Nucleus accumbens (tissue), 56 donors: ENCODE data around the gene NPAS2.

Source experiments
- DNase-seq, 56 donors: peaks; one replicate each; lab custom pipeline; 2025; lab: John Stamatoyannopoulos, UW

Gene NPAS2

DNA sequence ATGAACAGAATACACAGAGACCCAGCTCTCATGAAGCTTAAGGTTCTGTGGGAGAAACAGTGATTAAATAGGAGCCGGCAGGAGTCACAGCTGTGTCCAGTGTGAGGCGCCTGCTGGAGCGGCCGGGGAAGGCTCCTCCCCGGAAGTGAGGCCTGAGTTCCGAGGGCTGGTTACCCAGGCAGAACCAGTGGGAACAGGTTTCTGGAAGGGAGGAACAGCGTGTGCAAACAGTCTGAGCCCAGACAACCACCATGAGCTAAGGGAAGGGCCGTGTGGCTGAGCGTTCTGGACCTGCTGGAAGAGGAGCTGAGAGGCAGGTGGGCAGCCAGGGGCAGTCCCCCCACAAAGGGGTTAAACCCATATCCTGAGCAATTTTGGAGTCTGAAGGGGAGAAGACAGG is 26.0 kb upstream of the NPAS2 start:
- DNase-seq: no peak

DNA sequence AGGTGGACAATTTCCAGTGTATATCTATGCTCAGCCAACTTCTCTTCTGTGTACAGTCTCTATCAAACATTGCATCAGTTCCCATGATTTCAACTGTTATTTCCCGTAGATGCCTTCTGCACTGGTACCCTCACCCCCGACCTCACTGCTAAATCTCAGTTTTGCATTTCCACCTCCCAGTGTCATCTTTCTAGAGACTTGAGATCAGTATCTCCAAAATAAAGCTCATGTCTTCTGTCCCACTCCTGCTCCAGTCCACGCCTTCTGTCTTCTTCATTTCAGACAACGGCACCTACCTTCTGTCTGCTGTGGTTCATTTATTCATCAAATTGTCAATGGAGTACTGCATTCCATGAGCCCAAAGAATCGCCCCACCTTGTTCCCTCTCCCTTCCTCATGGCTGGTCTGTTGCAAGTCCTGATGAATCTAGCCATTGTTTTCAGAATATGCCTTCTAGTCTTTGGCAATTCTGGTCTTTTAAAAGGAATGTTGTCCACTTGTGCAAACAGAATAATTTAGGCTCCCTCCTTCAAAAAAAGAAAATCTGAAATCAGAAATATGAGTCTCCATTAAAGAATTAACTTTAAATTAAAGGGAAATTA is 23.3 kb upstream of the NPAS2 start:
- DNase-seq: no peak

DNA sequence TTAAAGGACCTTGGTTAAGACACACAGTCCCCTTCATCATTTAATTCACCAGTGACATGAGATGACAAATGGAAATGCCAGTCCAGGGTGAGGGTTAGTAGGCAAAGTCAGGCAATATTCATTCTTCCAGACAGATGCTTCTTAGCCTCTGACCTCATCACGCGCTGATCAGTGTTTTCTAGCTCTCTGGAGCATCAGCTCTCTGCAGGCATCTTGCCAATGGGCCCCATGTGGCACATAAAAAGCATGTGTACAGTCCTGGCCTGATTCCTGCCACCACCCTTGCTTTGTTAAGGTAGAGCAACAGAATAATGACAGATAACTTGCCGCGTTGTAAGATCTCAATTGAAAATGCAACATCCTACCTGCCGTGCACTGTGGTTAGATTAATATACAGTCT is 20.3 kb upstream of the NPAS2 start:
- no peak for DNase-seq

DNA sequence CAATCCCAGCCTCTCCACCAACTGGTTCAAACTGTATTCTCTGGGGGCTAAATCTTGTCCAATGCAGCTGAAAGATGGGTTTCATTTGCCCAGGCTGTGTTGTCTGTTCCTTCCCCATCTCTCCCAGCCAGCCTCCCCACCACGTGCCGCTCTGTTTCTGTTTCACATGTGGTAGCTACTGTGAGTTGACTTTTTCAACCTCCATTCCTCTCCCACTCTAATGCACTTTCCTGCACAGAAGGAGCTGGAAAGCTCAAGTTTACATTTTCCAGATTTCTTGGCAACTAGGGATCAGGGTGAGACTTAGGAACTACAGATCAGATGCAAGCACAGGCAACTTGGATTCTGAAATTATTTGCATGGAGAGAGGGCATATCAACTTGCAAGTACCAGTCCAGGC is 19.0 kb upstream of the NPAS2 start:
- DNase-seq: no peak

DNA sequence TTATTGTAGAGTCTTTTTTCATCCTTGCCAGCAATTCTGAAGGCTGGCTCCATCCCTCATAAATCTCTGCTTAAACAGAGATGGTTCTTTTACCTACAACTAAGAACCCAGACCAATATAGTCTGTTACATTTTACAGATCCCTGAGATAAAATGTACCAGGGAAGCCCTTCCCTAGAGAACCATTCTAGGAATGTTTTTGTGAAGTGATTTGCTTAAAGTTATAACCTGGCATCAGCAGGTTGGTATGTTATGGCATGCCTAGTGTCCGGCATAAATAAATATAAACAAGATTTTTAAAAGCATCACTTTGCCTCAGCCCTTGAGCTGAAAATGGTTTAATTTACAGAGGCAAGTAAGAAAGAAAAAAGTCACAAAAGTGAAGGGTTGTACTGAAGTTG is 18.5 kb upstream of the NPAS2 start:
- DNase-seq: no peak

DNA sequence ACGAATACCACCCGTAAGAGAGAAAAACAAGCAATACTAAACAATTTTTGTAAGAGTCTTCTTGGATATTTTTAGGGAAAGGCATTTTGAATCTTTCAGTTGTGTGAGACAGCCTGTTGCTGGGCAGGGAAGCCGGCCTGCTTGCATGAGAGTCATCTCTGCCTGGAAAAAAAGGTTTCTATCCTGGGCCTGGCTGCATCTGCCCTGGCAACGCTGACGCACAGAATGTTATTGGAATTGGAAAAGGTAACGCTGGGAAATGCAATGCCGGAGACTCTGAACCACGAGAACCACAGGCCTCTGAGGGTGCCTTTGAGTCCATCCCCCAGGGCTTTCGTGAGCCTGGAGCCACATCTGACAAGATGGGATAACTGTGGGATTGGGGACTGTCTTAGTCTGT is 17.9 kb upstream of the NPAS2 start:
- DNase-seq: no peak

DNA sequence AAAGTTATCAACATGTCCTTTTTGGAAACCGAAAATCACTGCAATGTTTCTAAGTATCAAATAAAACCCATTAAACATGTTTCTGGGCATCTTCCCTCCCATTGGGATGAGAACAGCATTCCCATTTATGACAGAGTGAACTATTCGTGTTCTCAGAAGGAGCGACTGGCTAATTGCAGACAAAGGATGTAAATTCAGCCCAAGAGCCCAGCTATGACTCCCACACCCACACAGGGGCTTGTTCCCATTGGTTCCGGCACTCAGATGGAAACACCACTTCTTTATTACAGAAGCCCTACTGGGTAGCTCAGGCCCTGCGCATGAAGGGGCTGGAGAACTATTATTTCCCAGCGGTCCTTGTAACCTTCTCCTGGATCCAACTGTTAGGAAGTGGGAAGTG is 16.6 kb upstream of the NPAS2 start:
- DNase-seq: no peak

DNA sequence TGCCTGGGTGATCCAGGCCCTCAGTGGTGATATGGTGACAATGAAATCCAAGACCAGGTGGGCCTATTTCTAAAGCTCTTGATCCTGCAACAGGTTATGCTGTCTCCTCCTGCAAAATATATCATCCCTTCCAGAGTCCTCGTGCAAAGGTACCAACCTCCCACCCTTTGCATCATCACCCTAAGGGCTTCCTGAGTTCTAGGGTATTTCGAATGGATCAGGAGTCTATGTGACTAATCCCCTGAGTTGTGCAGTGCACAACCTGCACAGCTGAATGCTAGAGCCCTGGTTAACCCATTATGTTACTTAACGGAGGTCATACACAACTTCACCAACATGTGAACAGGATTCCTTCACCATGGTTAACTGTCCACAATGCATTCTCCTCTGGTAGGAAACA is 13.4 kb upstream of the NPAS2 start:
- no peak for DNase-seq

DNA sequence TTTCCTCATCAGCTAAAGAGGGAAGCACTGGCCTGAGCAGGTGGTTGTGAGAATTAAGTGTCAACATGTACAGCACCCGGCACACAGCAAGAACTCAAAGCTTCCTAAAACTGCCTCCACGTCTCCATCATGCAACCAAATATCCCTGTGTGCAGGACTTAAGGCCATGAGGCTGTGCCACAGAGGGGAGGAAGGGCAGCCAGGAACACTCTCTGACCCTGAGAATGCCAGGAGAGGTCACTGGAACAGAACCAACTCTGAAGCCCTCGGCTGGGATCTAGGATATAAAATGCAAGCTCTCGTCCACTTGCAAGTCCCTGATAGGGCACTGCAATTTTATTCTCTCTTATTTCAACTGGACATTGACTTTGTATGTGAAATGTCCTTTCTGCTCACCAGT is 12.2 kb upstream of the NPAS2 start:
- DNase-seq: no peak

DNA sequence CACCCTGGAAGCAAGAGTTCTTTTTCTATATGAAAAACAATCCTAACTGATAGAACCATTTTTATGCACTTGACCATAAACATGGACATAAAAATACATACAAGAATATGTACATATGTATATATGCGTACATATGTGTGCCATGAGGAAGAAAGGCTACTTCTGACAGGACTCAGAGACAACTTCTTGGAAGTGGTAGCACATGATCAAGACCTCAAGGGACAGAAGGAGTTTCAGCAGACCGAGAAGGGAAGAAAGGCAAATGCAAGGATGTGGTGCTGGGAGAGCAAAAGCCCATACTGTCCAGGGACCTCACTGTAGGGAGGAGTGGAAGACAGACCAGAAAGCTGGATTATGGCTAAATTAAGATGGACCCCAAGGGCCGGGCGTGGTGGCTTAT is 11.4 kb upstream of the NPAS2 start:
- DNase-seq: no peak

DNA sequence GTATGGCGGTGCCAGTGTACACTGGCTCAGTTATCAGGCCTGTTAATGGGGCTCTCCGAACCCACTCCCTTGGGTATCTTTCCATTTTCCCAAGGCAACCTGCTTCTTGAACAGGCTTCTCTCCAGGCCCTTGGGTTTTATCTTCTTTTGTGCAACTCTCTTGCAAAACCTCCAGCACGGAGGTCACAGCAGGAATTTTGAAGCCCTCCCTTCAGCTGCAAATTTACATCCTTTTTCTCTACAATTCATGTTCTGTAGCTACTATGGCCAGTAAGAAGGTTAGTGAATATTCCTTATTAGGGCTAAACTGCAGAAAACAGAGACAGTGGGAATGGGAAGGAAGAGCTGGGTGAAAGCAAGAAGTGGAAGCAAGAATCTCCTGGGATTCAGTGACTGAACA is 10.4 kb upstream of the NPAS2 start:
- DNase-seq: no peak

DNA sequence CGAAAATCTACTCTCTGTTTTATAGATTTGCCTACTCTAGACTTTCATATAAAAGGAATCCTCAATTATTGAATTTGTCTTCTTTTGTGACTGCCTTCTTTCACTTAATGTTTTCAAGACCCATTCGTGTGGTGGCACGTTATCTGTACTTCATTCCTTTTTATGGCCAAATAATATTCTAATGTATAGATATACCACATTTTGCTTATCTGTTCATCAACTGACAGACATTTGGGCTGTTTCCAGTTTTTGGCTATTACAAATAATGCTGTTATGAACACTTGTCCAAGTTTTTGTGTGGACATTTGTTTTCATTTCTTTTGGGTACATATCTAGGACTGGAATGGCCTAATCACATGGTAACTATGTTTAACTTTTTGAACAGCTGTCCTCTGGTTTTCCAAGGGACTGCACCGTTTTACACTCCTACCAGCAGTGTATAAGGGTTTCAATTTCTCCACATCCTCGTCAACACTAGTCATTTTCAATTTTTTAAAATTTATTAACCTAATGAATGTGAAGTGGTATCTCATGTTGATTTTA is 9.3 kb upstream of the NPAS2 start:
- no peak for DNase-seq

DNA sequence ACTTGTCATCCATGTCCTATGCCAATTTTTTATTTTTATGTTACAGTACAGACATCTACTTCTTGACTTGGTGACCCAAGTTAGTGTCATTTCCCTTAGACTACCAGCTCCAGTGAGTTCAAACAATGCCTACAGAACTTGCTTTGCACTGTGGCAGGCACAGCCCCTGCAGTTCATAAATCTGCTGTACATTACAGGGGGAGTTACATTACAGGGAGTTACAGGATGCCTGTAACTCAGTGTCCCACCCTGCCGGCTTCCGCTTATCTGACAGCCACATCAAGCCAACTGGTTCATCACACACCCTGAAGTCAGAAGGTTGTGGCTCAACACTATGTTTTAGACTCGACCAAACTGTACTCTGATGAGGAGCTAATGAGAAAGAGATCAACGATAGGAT is 7.8 kb upstream of the NPAS2 start:
- DNase-seq: no peak

DNA sequence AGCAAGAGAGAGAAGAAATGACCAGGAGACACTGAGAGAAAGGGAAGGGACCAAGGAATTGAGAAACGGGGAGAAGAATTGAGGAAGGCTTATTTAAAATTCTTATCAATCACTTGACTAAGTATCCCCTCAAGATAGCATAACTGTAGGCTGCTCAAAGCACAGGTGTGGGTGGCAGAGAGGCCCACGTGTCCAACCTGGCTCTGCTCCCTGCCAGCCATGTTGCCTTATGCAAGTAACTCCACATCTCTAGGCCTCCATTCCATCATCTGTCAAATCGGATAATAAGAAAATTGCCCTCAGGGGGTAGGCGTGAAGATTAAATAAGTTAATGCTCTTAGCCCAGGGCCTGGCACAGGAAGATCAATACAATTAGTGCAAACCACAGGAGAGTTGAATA is 7.4 kb upstream of the NPAS2 start:
- no peak for DNase-seq

DNA sequence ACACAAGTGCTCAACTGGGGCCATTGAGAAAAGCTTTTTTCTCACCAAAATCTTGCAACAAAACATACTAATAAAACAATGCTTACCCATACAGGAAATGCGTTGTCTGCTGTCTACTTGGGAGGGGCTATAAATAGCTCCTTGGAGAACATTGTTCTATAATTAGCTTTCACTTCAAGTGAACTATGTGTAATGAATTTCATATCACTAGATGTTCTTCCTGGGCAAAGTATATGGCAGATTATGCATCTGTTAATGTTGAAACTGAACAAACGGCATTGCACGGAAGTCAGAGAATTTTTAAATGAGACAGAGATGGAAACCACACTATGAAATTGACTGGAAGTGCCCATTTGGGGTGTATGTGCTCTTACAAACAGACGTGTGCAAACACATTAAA is 6.4 kb upstream of the NPAS2 start:
- DNase-seq: no peak

DNA sequence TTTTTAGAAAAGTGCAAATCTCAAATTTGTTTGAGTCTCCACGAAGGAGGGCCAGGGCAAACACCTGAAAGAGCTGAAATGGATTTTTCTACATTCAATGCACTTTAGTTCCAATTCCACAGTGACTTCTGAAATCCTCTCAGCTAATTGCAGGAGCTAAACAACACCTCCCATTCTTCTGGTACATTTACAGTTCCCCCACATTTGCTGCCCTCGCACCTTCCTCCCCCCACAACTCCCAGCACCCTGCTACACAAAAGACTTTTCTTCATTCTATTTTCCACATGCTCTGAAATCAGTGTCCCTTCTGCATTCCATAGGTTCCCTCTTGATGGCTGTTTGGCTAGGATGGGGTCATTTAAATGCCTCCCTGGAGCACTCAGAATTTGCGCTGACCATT is 5.9 kb upstream of the NPAS2 start:
- peak in 5 of 56 donors; percentile 7 to 32 (median 18) for DNase-seq

DNA sequence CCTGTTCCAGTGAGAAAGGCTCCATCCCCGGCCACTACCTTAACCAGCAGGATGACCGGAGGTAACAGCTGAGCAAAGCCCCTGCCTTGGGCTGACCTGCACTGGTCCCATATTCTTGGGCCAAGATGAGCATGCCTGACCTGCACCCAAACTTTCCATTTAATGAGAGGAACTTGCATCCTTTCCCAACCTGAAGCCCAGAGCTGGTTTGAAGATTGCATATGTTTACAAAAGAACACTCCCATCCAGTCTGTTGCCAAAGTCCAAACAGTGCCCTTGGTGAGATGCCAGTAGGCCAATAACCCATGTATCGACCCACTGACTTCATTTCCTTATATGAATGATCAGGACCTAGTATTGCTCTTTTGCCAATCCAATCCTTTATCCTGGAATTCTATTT is 5.5 kb upstream of the NPAS2 start:
- DNase-seq: no peak

DNA sequence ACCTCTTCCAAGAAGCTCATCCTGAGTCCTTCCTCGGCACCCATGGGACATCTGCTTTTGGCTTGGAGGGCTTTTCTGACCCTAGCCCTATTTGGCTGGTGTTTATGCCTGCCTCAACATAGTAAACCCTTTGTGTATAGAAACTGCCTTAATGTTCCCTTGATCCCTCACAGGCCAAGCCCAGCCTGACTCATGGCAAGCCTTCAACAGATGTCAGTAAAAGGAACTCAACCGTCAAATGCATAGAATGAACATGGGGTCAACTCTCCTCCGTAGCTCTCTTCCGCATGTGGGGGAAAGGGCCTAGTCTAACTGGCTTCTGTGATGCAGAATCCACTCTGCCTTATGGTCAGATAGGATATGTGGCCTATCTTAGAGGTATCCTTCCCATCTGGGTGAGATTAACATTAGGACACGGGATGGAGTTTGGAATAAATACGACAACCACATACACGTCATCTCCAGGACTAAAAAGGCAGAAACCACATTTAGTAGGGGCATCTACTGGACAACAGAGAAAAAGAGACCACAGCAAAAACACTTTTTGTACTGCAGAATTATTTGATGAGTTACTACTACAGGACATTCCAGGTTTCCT is 2.5 kb upstream of the NPAS2 start:
- DNase-seq: no peak

DNA sequence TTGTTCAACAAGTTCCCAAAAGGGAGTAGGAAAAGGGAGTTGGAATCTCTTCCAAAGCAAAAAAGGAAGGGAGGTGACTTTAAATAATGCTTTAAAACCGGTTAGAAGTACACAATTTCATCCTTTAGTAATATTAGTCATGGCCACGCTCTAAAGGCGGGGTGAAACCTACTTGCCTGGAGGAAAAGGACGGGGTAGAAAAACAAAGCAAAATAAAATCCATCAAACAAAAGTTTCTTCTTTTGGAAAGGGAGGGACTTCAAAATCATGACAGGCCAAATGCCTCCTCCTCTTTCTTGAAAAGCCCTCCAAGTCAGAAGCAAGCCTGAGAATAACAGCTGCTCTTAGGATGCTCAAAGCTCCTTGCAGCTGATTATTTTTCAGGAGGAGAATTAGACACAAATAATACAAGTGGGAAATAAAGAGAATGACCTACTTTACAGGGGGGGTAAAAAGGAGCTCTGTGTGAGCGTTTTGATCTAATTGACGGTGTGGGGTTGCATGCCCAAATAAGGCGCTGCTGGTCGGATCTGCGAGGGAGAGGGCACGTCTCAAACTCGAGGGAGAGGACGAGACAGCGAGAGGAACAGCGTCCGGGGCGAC is 1.8 kb upstream of the NPAS2 start:
- peak in 2 of 56 donors; percentile 53 to 54 for DNase-seq

DNA sequence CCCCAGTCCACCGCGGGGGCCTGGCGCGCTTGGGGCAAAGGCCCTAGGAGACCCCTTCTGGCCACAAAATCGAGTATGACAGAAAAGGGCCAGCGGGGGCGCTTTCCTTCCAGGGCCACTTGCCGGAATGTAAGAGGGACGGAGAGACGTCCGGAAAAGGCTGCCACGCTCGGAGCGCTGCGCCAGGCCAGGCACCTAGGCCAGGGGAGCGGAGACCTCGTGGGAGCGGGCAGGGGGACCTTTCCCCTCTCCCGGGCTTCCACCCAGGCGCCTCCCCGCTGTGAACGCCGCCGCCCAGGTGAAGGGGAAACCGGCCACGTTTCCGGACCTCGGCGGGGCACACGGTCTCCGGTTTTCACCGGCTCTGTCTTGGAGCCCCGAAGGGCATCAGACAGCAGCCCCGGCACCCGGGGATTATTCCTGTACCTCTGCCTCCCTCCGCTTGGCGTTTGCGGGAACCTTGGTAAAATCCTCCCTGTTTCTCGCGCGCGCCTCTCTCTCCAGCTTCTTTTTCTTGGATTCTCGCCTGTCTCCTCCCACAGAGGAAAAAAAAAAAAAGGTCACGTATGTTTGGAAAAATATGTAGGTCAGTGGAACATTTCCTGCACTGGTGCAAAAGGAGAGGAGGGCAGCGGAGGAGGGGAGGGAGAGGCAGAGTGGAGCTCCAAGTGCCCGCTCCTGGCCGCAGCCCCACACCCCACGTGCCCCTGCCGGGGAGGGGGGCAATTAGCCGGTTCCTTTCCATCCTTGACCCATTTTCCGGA is 1.2 kb upstream of the NPAS2 start:
- DNase-seq: peak in 32 of 56 donors; percentile 7 to 67 (median 38)

DNA sequence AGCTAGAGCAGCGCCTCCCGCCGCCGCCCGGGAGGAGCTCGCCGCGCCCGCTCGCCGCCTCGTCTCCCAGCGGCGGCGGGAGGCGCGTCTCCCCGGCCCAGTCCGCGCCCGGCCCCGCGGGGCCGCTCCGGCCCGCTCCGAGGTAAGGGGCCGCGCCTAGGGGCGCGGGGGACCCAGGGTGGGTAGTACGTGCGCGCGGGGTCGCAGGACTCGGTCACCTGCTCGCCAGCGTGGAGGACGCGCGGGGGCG is 259 bp downstream of the NPAS2 start:
- DNase-seq: no peak
